ENCODE measurements around the gene LCN15.

Gene LCN15

GRCh38 chr9:136784997-136785361 is 20.7 kb upstream of the LCN15 start:
- H3K27ac ChIP-seq, result peak overlapping the region; percentile 53
- no peak for TF ChIP-seq CTCF (conservative IDR thresholded peaks at IDR 0.05)

- TF ChIP-seq CTCF (conservative IDR thresholded peaks at IDR 0.05), result peak; percentile 76
- peak overlapping the region; percentile 53 for H3K27ac ChIP-seq
Measured at GRCh38 chr9:136784249-136784996, 20.1 kb upstream of the LCN15 start.

GRCh38 chr9:136782452-136782851 is 18.1 kb upstream of the LCN15 start:
- peak overlapping the region; percentile 53 for H3K27ac ChIP-seq
- TF ChIP-seq CTCF (conservative IDR thresholded peaks at IDR 0.05), result no peak

GRCh38 chr9:136779808-136780207 is 15.5 kb upstream of the LCN15 start:
- TF ChIP-seq CTCF (conservative IDR thresholded peaks at IDR 0.05), result 0 out of 2 replicates have a peak, but pooled peaks have one; percentile 22
- H3K27ac ChIP-seq, result peak overlapping the region; percentile 59

GRCh38 chr9:136777359-136777758 is 13.0 kb upstream of the LCN15 start:
- H3K27ac ChIP-seq, result no peak overlapping the region
- TF ChIP-seq CTCF (conservative IDR thresholded peaks at IDR 0.05), result no peak

- H3K27ac ChIP-seq, result no peak overlapping the region
- TF ChIP-seq CTCF (conservative IDR thresholded peaks at IDR 0.05), result no peak
Measured at GRCh38 chr9:136776947-136777346, 12.6 kb upstream of the LCN15 start.

GRCh38 chr9:136775191-136775590 is 10.9 kb upstream of the LCN15 start:
- TF ChIP-seq CTCF (conservative IDR thresholded peaks at IDR 0.05), result no peak
- H3K27ac ChIP-seq, result no peak overlapping the region

Measured in VCaP (cell line).